Measurements from ENCODE around the gene SORCS2.

Gene SORCS2

DNA sequence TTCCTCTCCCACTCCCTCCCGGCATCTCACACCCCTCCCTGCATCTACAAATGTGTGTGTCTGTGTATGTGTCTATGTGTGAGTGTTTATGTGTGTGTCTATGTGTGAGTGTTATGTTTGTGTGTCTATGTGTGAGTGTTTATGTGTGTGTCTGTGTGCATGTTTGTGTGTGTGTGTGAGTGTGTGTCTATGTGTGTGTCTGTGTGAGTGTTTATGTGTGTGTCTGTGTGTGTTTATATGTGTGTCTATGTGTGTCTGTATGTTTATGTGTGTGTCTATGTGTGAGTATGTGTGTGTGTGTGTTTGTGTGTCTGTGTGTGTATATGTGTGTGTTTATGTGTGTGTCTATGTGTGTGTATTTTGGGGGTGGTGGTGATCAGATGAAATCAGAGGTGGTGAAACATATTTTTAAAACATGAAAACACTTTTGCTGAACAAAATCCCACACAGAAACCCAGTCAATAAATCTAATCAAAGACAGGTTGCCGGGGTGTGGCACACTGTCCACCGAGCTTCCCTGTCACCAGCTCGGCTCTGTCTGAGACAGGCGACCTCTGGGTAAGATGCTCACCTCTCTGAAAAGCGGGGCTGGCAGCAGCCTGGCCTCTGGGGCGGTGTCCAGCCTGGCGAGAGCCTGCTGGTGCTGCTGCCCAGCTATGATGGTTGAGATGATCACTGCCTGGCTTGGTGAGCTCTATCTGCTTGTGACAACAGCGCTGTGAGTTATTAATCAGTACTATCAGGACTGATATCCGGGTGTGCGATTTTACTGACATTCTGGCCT is 429.1 kb downstream of the SORCS2 start:
- DNase-seq (ENCODE audit: low read depth in 1 of 2, low spot score in 1 of 2), result no peak

DNA sequence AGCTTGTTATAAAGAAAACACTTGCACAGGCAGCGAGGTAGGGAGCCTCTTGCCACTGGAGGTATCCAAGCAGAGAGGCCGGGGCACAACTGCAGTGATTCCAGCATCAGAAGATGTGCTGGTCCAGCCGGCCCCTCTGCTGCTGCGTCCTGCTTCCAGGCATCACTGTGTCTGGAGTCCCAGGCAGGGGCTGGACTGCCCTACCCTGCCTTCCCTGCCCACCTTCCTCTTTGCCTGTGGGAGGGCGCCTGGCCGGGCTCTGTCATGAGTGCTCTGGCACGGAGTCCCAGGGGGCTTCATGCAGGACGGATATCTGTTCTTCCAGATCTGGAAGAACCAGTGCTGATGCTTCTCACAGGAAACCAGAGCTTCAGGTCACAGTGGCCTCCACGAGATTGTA is 430.0 kb downstream of the SORCS2 start:
- DNase-seq (ENCODE audit: low read depth in 1 of 2, low spot score in 1 of 2), result no peak

DNA sequence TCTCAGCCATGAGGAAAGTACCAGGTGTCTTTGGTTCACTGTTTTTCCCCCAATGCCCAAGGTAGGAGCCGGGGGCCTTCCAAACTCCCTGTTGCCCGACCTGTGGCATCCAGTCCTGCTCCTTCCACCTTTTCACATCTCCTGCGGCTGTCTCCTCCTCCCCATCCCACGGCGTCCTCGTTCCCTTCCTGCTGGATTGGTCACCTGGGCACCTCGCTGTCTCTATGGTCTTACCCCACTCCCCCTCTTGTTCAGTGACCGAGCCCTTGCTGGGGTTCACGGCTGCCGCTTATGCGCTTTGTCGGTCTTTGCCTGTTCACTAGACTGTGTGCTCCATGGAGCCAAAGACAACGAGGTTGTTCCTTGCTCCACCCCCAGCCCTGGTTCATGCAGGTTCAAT is 431.1 kb downstream of the SORCS2 start:
- DNase-seq (ENCODE audit: low read depth in 1 of 2, low spot score in 1 of 2), result no peak

DNA sequence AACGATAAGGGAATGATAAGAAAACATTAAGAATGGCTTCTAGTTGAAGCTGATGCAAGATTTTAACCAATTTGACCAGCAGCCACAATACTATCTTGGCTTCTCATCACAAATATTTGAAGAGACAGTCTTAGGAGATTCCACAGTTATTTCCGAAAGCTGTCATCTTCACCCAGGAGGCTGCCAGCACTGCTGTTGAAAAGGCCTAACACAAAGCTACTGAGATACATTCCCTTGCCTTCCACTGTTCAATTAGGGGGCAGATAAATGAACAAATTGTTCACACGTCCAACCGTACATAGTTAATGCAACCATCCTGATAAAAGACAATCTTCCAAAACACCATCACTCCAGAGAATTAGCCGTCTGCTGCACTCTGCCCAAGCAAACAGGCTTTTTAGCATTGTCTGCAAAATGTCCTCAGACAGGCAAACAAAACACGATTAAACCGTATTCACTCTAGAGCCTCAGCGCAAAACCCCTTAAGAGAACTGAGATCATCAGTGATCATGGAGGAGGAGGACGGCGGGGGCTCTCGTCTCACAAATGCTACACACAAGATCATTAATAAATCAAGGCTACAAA is 432.1 kb downstream of the SORCS2 start:
- DNase-seq (ENCODE audit: low read depth in 1 of 2, low spot score in 1 of 2), result no peak

DNA sequence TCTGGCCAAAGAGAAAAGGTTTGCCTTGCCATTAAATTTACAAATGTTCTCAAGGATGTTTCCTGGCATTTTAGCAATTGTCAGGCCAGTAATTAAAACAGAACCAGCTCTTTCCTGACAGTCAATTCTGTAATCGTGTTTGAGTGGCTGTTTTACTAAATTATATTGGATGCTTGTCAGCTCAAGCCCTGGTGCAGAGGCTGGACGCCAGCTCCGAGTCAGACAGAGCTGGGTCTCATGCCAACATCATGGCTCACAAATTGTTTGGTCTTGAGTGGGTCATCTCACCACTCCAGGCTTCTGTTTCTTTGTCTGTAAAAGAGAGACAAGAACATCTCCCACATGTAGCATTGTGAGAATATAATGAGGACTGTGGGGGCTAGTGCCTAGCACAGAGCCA is 432.7 kb downstream of the SORCS2 start:
- no peak for DNase-seq (ENCODE audit: low read depth in 1 of 2, low spot score in 1 of 2)

DNA sequence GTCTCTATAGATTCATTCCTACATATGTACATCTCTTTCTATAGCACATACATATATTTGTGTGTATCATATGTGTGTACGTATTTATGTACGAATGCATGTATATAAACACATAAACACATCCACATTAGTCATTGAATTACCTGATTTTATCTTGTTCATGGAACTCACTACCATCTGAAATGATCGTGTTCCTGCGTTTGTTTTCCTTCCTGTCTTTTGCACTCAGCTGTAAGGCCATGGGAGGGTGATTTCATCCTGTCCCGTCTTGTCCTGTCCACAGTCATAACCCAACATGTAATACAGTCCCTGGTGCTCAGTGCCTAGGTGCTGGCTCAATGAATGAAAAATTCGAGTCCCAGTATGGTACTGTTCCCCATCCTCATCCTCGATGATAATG is 434.2 kb downstream of the SORCS2 start:
- DNase-seq (ENCODE audit: low read depth in 1 of 2, low spot score in 1 of 2), result no peak

DNA sequence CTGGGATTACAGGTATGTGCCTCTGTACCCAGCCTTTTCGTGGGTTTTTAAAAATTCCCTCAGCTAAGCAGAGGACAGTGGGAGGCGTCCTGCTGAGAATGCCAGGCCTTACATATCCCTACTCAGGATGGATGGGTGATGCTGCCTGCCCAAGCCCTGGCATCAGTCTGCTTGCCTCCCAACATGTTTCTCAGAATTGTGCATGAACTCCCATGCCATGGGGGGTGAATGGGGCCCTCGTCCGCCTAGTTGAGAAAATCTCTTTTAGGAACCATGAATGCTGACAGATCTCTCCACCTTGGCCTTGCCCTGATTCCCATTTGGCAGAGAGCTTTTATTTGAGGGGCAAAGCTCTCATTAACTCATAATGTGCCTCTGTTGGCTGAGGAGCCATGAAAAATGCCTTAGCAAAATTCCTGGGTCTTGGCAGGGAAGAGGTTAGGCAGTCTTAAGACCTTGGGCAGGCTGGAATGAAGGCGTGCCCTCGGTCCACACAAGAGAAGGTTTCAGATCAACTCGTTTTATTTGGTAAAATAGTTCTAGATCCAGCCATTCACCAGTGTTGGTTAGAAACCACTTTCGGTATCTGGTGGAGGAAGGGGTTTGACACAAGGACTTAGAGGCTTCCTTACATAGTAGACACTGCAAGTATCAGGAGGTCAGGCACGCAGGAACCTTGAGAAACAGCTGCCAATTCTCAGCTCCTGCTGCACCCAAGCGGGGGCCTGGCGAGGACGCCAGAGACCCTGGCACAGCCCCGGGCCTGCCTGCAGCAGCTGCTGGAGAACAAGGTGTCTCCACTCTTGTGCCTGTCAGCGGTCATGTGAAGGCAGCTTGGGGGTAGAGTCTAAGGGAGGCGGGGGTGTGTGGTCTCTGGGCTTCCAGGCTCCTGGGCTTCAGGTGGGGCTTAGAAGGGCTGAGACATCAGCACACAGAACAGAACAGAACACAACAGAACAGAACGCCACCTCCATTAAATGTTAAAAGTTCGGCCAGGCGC is 435.2 kb downstream of the SORCS2 start:
- DNase-seq (ENCODE audit: low read depth in 1 of 2, low spot score in 1 of 2), result no peak

DNA sequence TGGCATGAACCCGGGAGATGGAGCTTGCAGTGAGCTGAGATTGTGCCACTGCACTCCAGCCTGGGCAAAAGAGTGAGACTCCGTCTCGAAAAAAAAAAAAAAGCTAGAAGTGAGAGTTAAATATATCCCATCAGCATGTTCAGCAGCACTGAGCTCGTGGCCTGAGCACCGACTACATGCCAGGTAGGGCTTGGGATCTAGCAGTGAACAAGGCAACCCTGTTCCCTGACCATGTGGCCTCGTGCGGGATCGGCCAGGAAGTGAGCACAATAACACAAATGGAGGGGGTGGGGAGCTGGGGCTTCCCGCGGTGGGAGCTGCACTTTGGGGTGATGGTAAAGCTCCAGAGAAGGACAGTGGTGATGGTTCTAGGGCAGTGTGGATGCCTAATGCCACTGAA is 436.1 kb downstream of the SORCS2 start:
- DNase-seq (ENCODE audit: low read depth in 1 of 2, low spot score in 1 of 2), result no peak

DNA sequence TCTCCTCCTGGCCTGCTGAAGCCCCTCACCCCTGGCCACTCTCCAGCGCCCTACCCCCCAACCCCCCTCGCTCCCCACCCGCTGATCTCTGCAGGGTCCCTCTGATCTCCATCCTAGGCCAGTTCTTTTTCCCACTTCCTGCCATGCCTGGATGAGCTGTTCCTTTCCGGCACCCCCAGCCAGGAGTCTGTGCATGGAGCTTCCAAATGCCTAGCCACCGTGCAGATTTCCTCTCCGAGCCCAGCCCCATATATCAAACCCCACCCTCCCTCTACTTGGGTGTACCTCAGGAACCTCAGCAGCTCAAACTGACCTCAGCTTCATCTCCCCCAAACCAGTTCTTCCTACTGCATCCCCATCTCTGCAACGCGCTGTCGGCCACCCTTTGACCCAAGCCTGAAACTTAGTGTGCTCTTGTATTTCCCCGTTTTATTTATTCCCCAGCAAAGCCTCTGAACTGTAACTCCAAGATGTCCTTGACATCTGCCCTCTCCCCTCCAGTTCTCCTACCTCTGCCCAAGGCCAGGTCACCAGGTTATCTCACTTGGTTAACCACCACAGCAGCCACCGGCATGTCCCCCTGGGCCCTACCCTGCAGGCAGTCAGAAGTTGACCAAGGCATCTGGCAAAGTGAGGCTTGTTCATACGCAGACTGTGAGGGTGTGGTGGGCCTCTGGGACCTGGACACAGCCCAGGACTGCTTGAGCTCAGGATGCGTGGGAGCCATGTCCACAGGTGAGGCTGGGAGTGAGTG is 437.3 kb downstream of the SORCS2 start:
- DNase-seq (ENCODE audit: low read depth in 1 of 2, low spot score in 1 of 2), result no peak

DNA sequence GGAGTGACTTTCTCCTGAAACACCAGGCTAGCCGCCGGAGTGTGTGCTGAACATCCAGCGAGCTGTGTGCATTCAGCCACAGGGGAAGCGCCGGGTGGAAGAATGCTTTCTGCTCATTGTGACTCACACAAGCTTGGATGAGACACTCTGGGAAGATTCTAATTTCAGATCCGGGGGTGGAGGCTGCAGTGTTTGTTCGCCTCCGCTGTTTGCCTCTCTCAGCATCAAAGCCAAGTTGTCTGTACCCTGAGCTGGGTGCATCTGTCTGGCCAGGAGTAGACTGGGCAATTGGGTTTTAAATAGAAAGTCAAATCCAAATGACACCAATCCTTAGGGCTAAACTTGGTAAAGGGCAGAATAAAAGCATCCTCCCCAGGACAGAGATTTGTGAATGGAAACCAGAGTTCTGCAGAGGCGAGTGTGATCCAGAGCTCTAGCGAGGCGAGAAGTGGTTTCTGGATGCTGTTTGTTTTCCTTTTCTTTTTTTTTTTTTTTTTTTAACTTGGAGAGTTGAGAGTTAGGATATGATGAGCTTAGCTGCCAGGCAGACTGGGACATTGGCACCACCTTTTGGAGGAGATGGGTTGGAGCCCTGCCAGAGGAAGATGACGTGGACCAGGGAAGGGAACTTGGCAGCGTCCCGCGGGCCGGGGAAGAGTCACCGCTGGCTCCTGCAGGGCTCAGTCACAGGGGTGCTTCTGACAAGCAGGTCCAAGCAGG is 438.4 kb downstream of the SORCS2 start:
- DNase-seq (ENCODE audit: low read depth in 1 of 2, low spot score in 1 of 2), result no peak

DNA sequence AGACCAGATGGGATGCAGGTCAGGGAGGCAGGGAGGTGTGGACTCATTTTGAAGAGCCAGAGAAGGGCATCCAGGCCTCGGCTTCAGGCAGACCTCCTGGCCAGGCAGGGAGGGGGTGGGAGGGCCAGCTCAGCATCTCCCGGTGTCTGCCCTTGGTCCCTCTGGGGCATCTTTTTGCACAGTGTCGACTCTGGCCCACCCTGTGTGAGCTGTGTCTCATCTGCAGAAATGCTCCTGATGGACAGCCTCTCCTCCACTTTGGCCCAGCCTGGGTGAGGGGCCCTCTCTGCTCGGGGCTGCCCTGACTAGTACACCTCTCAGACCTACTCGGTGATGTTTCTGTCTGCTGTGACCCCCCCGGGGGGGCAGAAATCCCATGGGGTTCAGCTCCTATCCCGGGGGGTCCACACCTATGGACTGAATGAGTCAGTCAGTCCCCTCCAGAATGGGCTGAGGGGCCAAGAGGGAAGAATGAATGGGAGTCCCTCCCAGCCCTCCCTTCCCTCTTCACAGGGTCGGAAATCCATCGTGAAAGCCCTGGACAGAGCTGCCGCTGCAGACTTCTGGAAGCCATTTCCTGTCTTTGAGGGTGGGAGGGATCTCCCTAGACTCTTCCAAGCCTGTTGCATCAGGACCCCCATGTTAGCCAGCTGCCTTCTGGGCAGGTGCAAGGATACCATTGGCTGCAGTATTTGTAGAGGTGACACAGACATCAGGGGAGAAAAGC is 439.1 kb downstream of the SORCS2 start:
- no peak for DNase-seq (ENCODE audit: low read depth in 1 of 2, low spot score in 1 of 2)

DNA sequence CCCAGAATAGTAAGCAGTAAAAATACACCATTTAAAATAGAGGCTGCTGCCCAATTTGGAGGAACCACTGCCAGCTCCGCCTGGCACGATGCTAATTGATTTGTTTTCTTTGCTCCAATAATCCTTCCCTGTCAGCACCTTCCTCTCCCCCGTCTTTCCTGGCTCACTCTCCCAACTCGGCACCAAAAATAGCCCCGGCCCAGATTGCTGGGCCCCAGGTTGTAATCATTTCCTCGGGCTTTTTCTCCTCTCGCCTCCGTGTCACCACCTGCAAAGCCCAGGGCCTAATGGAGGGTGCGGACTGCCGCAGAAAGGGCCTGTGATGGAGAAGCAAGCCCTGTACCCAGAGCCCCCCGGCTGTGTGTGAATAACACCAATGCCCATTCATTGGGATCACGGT is 440.0 kb downstream of the SORCS2 start:
- no peak for DNase-seq (ENCODE audit: low read depth in 1 of 2, low spot score in 1 of 2)

DNA sequence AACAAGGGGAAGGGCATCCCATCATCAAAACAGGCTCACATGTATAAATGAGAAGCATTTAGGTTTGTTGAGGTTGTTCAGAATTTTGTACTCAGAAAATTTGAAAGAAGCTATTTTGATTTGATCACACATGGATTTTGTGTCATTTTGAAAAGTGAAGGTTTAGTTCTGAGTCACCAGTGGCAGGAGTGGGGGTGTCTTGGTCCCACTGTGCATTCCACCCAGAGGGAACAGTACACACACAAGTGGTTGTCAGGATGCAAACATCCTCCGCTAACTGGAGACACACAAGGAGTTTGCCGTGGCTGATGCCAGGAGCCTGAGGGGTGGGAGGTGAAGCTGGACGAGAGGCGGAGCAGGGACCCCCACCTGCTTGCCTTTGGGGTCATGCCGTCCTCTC is 440.6 kb downstream of the SORCS2 start:
- no peak for DNase-seq (ENCODE audit: low read depth in 1 of 2, low spot score in 1 of 2)

DNA sequence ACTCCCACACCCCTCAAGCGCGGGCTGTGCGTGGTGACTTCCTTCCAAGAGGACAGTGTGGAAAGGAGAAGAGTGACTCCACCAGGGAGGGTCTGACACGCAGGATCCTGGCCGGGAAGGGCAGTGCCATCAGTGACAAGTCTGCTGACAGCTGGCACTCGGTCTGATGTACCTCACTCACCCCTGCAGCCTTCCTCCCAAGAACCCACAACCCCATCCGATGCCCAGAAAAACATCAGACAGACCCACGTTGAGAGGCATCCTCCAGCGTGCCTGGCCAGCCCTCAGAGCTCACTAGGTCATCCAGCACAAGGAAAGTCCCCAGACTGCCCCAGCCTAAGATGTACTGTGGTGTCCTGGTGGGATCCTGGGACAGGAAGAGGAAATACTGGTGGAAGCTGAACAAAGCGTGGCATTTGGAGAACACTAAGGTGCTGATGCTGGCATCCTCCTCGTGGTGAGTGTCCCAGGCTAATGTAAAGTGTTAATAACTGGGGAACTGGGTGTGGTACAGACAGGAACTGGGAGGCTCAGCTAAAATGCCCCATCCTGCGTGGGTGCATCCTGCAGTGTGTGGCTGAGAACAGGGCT is 442.4 kb downstream of the SORCS2 start:
- DNase-seq (ENCODE audit: low read depth in 1 of 2, low spot score in 1 of 2), result no peak

DNA sequence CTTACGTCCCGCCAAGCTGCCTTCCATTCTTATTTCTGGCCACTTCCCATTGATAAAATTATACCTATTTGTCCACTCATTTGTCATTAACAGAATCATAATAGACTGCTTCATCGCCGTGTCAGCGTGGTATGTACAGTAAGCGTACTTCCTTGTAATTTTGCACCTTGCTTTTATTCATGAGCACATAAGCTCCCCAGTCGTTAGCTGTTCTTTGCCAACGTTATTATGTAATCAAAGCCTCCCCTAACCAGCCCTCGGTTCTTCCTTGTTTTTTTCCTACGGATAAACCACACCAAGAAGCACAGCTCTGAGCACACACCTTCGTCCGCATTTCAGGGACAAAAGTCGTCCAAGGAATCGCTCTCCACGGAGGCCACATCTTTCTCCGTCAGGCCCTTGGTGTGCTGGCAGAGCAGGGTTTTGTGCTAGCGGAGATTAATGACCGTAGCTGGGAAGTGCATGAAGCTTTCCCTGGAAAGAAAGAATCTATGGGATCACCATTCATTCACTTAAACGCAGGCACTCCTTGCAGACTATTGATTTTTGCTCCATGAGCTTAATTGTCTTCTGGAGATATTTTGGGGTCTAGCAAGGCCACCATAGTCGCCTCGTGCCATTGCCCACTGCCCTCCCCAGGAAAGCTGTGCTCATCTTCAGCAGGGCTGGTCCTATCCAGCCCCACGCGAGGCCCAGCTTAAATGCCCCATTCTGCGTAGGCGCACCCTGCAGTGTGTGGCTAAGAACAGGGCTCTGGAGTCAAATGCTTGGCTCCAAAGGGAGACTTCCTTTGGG is 443.3 kb downstream of the SORCS2 start:
- no peak for DNase-seq (ENCODE audit: low read depth in 1 of 2, low spot score in 1 of 2)

DNA sequence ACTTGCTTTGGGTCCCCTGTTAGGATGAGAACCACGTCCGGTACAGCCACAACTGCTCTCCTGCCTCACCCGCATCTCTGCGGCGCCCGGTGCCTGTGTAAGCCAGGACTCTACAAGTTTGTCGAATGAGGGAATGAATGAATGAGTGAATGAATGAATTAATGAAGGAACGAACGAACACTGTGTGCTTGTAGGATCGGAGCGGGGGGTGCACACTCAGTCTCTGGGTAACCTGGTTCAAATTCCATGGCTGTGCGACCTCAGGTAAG is 443.8 kb downstream of the SORCS2 start:
- no peak for DNase-seq (ENCODE audit: low read depth in 1 of 2, low spot score in 1 of 2)

DNA sequence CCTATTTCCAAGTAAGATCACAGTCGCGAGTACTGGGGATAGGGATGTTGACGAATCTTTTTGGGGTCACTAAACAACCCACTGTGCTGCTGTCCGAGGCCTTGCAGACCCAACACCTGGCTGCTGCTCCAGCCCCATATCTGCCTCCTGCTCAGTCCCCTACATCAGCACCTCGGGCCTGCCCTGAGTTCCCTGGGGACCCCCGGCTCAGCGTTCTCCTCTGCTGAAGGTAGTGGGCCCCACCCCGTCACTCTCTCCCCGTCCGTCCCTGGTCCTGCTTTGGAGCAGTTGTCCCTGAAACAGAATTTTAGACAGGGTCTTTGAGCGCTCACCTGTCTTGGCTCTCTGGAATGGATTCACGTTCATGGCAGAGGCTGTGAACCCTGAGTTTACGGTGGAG is 444.8 kb downstream of the SORCS2 start:
- no peak for DNase-seq (ENCODE audit: low read depth in 1 of 2, low spot score in 1 of 2)

DNA sequence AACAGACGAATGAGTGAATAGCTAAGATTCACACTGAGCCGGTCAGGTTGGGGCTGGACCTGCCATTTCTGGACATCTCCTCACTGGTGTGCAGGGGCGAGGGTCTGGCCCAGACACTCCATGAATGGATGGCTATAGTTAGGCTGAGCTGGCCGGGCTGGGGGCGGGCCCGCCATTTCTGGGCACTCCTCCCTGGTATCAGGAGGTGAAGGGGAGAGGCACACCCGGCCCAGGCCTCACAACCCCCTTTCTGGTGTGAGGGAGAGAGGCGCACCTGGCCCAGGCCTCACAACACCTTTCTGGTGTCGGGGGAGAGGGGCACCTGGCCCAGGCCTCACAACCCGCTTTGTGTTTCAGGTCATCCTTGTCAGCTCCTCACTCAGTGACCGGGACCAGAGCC is 445.6 kb downstream of the SORCS2 start:
- no peak for DNase-seq (ENCODE audit: low read depth in 1 of 2, low spot score in 1 of 2)

DNA sequence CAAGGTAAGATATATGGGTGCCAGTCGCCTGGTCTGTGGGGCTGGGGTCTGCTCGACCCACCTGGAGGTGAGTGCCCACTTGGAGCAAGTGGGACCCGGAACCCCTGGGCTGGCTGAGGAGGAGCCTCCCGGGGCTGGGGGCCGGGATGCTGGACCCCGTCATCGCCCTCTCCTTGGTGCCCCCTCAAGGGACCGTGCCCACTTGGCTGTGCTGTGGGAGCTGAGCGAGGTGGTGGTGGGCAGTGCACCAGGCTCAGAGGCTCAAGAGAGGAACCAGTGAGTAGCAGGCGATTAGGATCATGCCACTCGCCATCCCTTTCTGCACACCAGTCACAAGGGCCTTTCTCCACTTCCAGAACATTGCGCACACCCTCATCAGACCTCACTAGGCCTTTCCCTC is 446.2 kb downstream of the SORCS2 start:
- no peak for DNase-seq (ENCODE audit: low read depth in 1 of 2, low spot score in 1 of 2)

Measured in stimulated activated CD4-positive, alpha-beta T cell treated with anti-CD3 and anti-CD28 coated beads, Interleukin-15, amount 100 ng/mL, for 1 hour (primary cell).